GM10847 (cell line): Measurements from ENCODE around the gene PRG2.

ENCODE experiments used
- POLR2A ChIP-seq: IDR thresholded peaks from 2 replicates; pipeline ENCODE4 v1.6.1; 2011; ENCODE audit not compliant: insufficient read length; ENCODE audit errors: extremely low read depth

The PRG2 gene

DNA sequence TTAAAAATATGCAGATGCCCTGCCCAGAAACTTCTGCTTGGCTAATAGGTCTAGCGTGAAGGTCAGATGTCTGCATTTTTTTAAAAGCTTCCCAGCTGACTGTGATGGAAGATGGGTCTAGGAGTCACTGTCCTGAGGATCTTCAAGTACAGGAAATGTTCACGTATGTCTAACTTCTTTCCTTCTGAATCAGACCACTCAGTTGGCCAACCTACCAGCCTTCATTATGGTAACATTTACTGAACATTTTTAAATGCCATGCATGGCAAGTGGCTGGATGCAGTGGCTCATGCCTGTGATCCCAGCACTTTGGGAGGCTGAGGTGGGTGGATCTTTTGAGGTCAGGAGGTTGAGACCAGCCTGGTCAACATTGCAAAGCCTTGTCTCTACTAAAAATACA, 1.1 kb upstream of the PRG2 start:
- no peak for TF ChIP-seq POLR2A

- no peak for TF ChIP-seq POLR2A
Observed at GRCh38 chr11:57391111-57391510, 661 bp upstream of the PRG2 start.

GRCh38 chr11:57387289-57388030, 3.0 kb downstream of the PRG2 start:
- TF ChIP-seq POLR2A: no peak

- no peak for TF ChIP-seq POLR2A
Observed at GRCh38 chr11:57386178-57386940, 4.1 kb downstream of the PRG2 start.

GRCh38 chr11:57380975-57381374, 9.5 kb downstream of the PRG2 start, which contains the start of gene PRG3:
Gene PRG3, minus strand, starts transcription at chr11:57381150. Its CDS starts 442 bp downstream, at chr11:57380708.
- no peak for TF ChIP-seq POLR2A

GRCh38 chr11:57379732-57380131, 10.7 kb downstream of the PRG2 start:
- TF ChIP-seq POLR2A: no peak

DNA sequence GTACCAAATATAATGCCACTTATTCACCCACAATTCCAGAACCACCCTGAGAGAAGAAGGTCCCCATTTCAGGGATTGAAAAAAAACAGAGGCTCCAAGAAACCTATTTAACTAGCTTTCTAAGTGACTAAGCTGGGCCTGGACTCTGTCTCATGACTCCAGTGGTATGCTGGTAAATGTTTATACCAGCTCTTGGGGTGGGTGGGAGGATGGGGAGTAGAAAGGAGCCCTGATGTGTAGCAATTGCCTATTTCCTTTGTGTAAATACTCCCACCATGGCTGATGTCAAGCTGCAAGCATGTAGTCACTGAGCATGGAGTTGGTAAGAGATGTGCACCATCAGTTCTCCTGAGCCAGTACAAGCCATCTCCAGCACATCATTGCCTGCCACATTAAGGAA, 12.3 kb downstream of the PRG2 start:
- TF ChIP-seq POLR2A: no peak

GRCh38 chr11:57377107-57377506, 13.3 kb downstream of the PRG2 start:
- TF ChIP-seq POLR2A: no peak

- TF ChIP-seq POLR2A: no peak
Observed at GRCh38 chr11:57376095-57377090, 14.1 kb downstream of the PRG2 start.

DNA sequence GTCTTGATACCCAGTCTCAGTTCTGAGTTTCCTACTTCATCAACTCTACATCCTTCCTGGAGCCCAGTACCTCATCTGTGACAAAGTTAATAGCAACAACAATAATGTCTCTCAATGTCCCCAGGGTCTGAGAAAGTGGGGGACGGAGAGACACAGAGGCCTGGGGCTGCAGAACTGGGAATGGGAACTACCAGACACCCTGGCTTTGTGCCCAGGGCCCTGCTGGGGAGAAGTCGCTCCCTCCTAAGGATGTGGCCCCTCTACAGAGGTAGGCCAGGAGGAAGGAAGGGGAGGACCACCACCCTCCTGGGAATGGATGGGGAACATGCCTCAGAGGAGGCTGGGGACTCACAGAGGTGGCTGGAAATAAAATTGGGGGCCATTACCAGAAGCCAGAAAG, 15.0 kb downstream of the PRG2 start:
- TF ChIP-seq POLR2A: no peak

- no peak for TF ChIP-seq POLR2A
Observed at GRCh38 chr11:57374966-57375365, 15.5 kb downstream of the PRG2 start.

GRCh38 chr11:57373146-57373545, 17.3 kb downstream of the PRG2 start:
- no peak for TF ChIP-seq POLR2A

GRCh38 chr11:57370941-57371340, 19.5 kb downstream of the PRG2 start:
- no peak for TF ChIP-seq POLR2A

GRCh38 chr11:57370251-57370650, 20.2 kb downstream of the PRG2 start:
- TF ChIP-seq POLR2A: no peak

GRCh38 chr11:57368845-57369232, 21.6 kb downstream of the PRG2 start:
- no peak for TF ChIP-seq POLR2A

- no peak for TF ChIP-seq POLR2A
Observed at GRCh38 chr11:57368106-57368844, 22.2 kb downstream of the PRG2 start.
